ENCODE results near the gene INPP4A.

The INPP4A gene

GRCh38 chr2:98514096-98514639 lies 69.5 kb downstream of the INPP4A start:
- no peak overlapping the region for H3K4me2 ChIP-seq (ENCODE audit: insufficient read depth, low read length, poor library complexity, severe bottlenecking)
- no peak overlapping the region for H2BK120ac ChIP-seq (ENCODE audit: low read depth, low read length)
- no peaks in the 10 kb centered on the region for H3K27me3 ChIP-seq (ENCODE audit: control insufficient read depth in 3 of 3, insufficient read depth in 3 of 3, low read depth in 1 of 3, low read length in 3 of 3)
- H4K8ac ChIP-seq (ENCODE audit: low read depth, low read length) = no peak overlapping the region
- no peaks in the 10 kb centered on the region for H3K9me3 ChIP-seq (replicated peaks in 1 of 2; ENCODE audit: control insufficient read depth in 2 of 2, insufficient read depth in 1 of 2, low read depth in 1 of 2, low read length in 2 of 2)
- no peak overlapping the region for H3K23ac ChIP-seq (ENCODE audit: low read depth, low read length, poor library complexity)
- no peaks in the 10 kb centered on the region for H3K79me1 ChIP-seq (ENCODE audit: low read depth, low read length)
- DNase-seq (ENCODE audit: low spot score) = no peak
- H4K91ac ChIP-seq (ENCODE audit: low read depth, low read length, poor library complexity) = no peak overlapping the region
- no peak overlapping the region for H2BK15ac ChIP-seq (ENCODE audit: low read length)
- no peak overlapping the region for H3K4me3 ChIP-seq (ENCODE audit: low read length in 2 of 2)
- H2BK12ac ChIP-seq (ENCODE audit: low read length) = no peak overlapping the region
- no peaks in the 10 kb centered on the region for H3K36me3 ChIP-seq (replicated peaks in 1 of 2; ENCODE audit: control insufficient read depth in 2 of 2, insufficient read depth in 2 of 2, low read length in 2 of 2)
- H3K4me1 ChIP-seq (ENCODE audit: control insufficient read depth in 2 of 2, insufficient read depth in 1 of 2, low read depth in 1 of 2, low read length in 2 of 2) = peaks cover 0 to 6% of the 10 kb centered on the region in 2 donors
- no peak overlapping the region for H2AFZ ChIP-seq (ENCODE audit: low read length)
- H3K18ac ChIP-seq (ENCODE audit: low read length) = no peak overlapping the region
- H2BK5ac ChIP-seq (ENCODE audit: low read length) = no peak overlapping the region
- WGBS, 2 donors (ENCODE audit: extremely low coverage in 2 of 2, insufficient read length in 2 of 2, insufficient replicate concordance in 1 of 2) = no CpG with 5 or more reads among the region's 5 CpGs
- no peak overlapping the region for H3K4ac ChIP-seq (ENCODE audit: low read length)
- no peak overlapping the region for H3K27ac ChIP-seq (replicated peaks; ENCODE audit: low read length)
- no peak overlapping the region for H2AK5ac ChIP-seq (ENCODE audit: low read depth, low read length)
- no peak overlapping the region for H3K14ac ChIP-seq (ENCODE audit: low read length)
- no peak overlapping the region for H3K9ac ChIP-seq (ENCODE audit: low read depth, low read length, poor library complexity)

GRCh38 chr2:98514879-98515249 lies 70.2 kb downstream of the INPP4A start:
- H2BK12ac ChIP-seq (ENCODE audit: low read length) = no peak overlapping the region
- H2AFZ ChIP-seq (ENCODE audit: low read length) = no peak overlapping the region
- no peak overlapping the region for H3K4ac ChIP-seq (ENCODE audit: low read length)
- no peak overlapping the region for H3K4me3 ChIP-seq (ENCODE audit: low read length in 2 of 2)
- no peak overlapping the region for H3K4me2 ChIP-seq (ENCODE audit: insufficient read depth, low read length, poor library complexity, severe bottlenecking)
- peaks cover 0 to 2% of the 10 kb centered on the region in 2 donors for H3K36me3 ChIP-seq (replicated peaks in 1 of 2; ENCODE audit: control insufficient read depth in 2 of 2, insufficient read depth in 2 of 2, low read length in 2 of 2)
- H2BK120ac ChIP-seq (ENCODE audit: low read depth, low read length) = no peak overlapping the region
- no peak overlapping the region for H2BK15ac ChIP-seq (ENCODE audit: low read length)
- no peaks in the 10 kb centered on the region for H3K9me3 ChIP-seq (replicated peaks in 1 of 2; ENCODE audit: control insufficient read depth in 2 of 2, insufficient read depth in 1 of 2, low read depth in 1 of 2, low read length in 2 of 2)
- no peak overlapping the region for H3K9ac ChIP-seq (ENCODE audit: low read depth, low read length, poor library complexity)
- DNase-seq (ENCODE audit: low spot score) = no peak
- no peak overlapping the region for H3K18ac ChIP-seq (ENCODE audit: low read length)
- H3K79me1 ChIP-seq (ENCODE audit: low read depth, low read length) = no peaks in the 10 kb centered on the region
- no peak overlapping the region for H2AK5ac ChIP-seq (ENCODE audit: low read depth, low read length)
- no peak overlapping the region for H3K14ac ChIP-seq (ENCODE audit: low read length)
- peaks cover 0 to 6% of the 10 kb centered on the region in 2 donors for H3K4me1 ChIP-seq (ENCODE audit: control insufficient read depth in 2 of 2, insufficient read depth in 1 of 2, low read depth in 1 of 2, low read length in 2 of 2)
- H3K23ac ChIP-seq (ENCODE audit: low read depth, low read length, poor library complexity) = no peak overlapping the region
- no peak overlapping the region for H3K27ac ChIP-seq (replicated peaks; ENCODE audit: low read length)
- H2BK5ac ChIP-seq (ENCODE audit: low read length) = no peak overlapping the region
- no CpG with 5 or more reads among the region's 4 CpGs for WGBS, 2 donors (ENCODE audit: extremely low coverage in 2 of 2, insufficient read length in 2 of 2, insufficient replicate concordance in 1 of 2)
- H4K91ac ChIP-seq (ENCODE audit: low read depth, low read length, poor library complexity) = no peak overlapping the region
- no peaks in the 10 kb centered on the region for H3K27me3 ChIP-seq (ENCODE audit: control insufficient read depth in 3 of 3, insufficient read depth in 3 of 3, low read depth in 1 of 3, low read length in 3 of 3)
- H4K8ac ChIP-seq (ENCODE audit: low read depth, low read length) = no peak overlapping the region

GRCh38 chr2:98515250-98515991 lies 70.8 kb downstream of the INPP4A start:
- H3K18ac ChIP-seq (ENCODE audit: low read length) = peak overlapping the region; percentile 73
- no peak overlapping the region for H3K14ac ChIP-seq (ENCODE audit: low read length)
- H3K79me1 ChIP-seq (ENCODE audit: low read depth, low read length) = no peaks in the 10 kb centered on the region
- no peak for DNase-seq (ENCODE audit: low spot score)
- peak overlapping the region; percentile 40 for H3K9ac ChIP-seq (ENCODE audit: low read depth, low read length, poor library complexity)
- H2AFZ ChIP-seq (ENCODE audit: low read length) = no peak overlapping the region
- peaks cover 2 to 3% of the 10 kb centered on the region in 2 donors for H3K36me3 ChIP-seq (replicated peaks in 1 of 2; ENCODE audit: control insufficient read depth in 2 of 2, insufficient read depth in 2 of 2, low read length in 2 of 2)
- H2BK120ac ChIP-seq (ENCODE audit: low read depth, low read length) = no peak overlapping the region
- H3K27ac ChIP-seq (replicated peaks; ENCODE audit: low read length) = no peak overlapping the region
- no peaks in the 10 kb centered on the region for H3K27me3 ChIP-seq (ENCODE audit: control insufficient read depth in 3 of 3, insufficient read depth in 3 of 3, low read depth in 1 of 3, low read length in 3 of 3)
- no peak overlapping the region for H4K8ac ChIP-seq (ENCODE audit: low read depth, low read length)
- no peak overlapping the region for H2BK12ac ChIP-seq (ENCODE audit: low read length)
- no peak overlapping the region for H4K91ac ChIP-seq (ENCODE audit: low read depth, low read length, poor library complexity)
- peaks cover 0 to 6% of the 10 kb centered on the region in 2 donors for H3K4me1 ChIP-seq (ENCODE audit: control insufficient read depth in 2 of 2, insufficient read depth in 1 of 2, low read depth in 1 of 2, low read length in 2 of 2)
- H3K4ac ChIP-seq (ENCODE audit: low read length) = peak overlapping the region; percentile 10
- no peak overlapping the region for H3K4me3 ChIP-seq (ENCODE audit: low read length in 2 of 2)
- no CpG with 5 or more reads among the region's 13 CpGs for WGBS, 2 donors (ENCODE audit: extremely low coverage in 2 of 2, insufficient read length in 2 of 2, insufficient replicate concordance in 1 of 2)
- H2BK5ac ChIP-seq (ENCODE audit: low read length) = no peak overlapping the region
- peak overlapping the region; percentile 47 for H2BK15ac ChIP-seq (ENCODE audit: low read length)
- no peaks in the 10 kb centered on the region for H3K9me3 ChIP-seq (replicated peaks in 1 of 2; ENCODE audit: control insufficient read depth in 2 of 2, insufficient read depth in 1 of 2, low read depth in 1 of 2, low read length in 2 of 2)
- no peak overlapping the region for H2AK5ac ChIP-seq (ENCODE audit: low read depth, low read length)
- H3K23ac ChIP-seq (ENCODE audit: low read depth, low read length, poor library complexity) = no peak overlapping the region
- no peak overlapping the region for H3K4me2 ChIP-seq (ENCODE audit: insufficient read depth, low read length, poor library complexity, severe bottlenecking)

- Histone ChIP-seq H2AFZ (ENCODE audit: low read length) (no peak overlapping the region), H2AK5ac (ENCODE audit: low read depth, low read length) (no peak overlapping the region), H3K4me2 (ENCODE audit: insufficient read depth, low read length, poor library complexity, severe bottlenecking) (no peak overlapping the region), H3K36me3 (replicated peaks in 1 of 2; ENCODE audit: control insufficient read depth in 2 of 2, insufficient read depth in 2 of 2, low read length in 2 of 2) (peaks cover 5 to 10% of the 10 kb centered on the region in 2 donors), H2BK12ac (ENCODE audit: low read length) (no peak overlapping the region), H4K91ac (ENCODE audit: low read depth, low read length, poor library complexity) (no peak overlapping the region), H2BK15ac (ENCODE audit: low read length) (no peak overlapping the region), H3K14ac (ENCODE audit: low read length) (no peak overlapping the region), H3K27ac (replicated peaks; ENCODE audit: low read length) (no peak overlapping the region), H3K27me3 (ENCODE audit: control insufficient read depth in 3 of 3, insufficient read depth in 3 of 3, low read depth in 1 of 3, low read length in 3 of 3) (no peaks in the 10 kb centered on the region), H2BK5ac (ENCODE audit: low read length) (no peak overlapping the region), H4K8ac (ENCODE audit: low read depth, low read length) (no peak overlapping the region), H3K9me3 (replicated peaks in 1 of 2; ENCODE audit: control insufficient read depth in 2 of 2, insufficient read depth in 1 of 2, low read depth in 1 of 2, low read length in 2 of 2) (no peaks in the 10 kb centered on the region), H2BK120ac (ENCODE audit: low read depth, low read length) (no peak overlapping the region), H3K79me1 (ENCODE audit: low read depth, low read length) (no peaks in the 10 kb centered on the region), H3K23ac (ENCODE audit: low read depth, low read length, poor library complexity) (no peak overlapping the region), H3K4me3 (ENCODE audit: low read length in 2 of 2) (no peak overlapping the region), H3K4ac (ENCODE audit: low read length) (no peak overlapping the region), H3K4me1 (ENCODE audit: control insufficient read depth in 2 of 2, insufficient read depth in 1 of 2, low read depth in 1 of 2, low read length in 2 of 2) (peaks cover 0 to 6% of the 10 kb centered on the region in 2 donors), H3K9ac (ENCODE audit: low read depth, low read length, poor library complexity) (no peak overlapping the region), H3K18ac (ENCODE audit: low read length) (no peak overlapping the region)
- WGBS, 2 donors (ENCODE audit: extremely low coverage in 2 of 2, insufficient read length in 2 of 2, insufficient replicate concordance in 1 of 2) = no CpG with 5 or more reads among the region's 3 CpGs
- no peak for DNase-seq (ENCODE audit: low spot score)
These were observed 71.9 kb downstream of the INPP4A start for GRCh38 chr2:98516571-98516970.
